Activated CD4-positive, alpha-beta T cell treated with anti-CD3 and anti-CD28 coated beads, Interleukin-10, Interleukin-2, amounts not matched to agents 100 ng/mL and 50 ng/mL, durations not matched to agents 16 hours and 8 hours (primary cell): ENCODE data around the gene EIF4EBP3.
"Not testable (repeated sequence)": the region's sequence is repeated elsewhere in the genome, so short reads cannot be mapped to it uniquely, and the experiment has no call there.

Experiments
- DNase-seq: peaks from one replicate; pipeline ENCODE4 v3.0.0-alpha.2; 2020

EIF4EBP3 gene

DNA sequence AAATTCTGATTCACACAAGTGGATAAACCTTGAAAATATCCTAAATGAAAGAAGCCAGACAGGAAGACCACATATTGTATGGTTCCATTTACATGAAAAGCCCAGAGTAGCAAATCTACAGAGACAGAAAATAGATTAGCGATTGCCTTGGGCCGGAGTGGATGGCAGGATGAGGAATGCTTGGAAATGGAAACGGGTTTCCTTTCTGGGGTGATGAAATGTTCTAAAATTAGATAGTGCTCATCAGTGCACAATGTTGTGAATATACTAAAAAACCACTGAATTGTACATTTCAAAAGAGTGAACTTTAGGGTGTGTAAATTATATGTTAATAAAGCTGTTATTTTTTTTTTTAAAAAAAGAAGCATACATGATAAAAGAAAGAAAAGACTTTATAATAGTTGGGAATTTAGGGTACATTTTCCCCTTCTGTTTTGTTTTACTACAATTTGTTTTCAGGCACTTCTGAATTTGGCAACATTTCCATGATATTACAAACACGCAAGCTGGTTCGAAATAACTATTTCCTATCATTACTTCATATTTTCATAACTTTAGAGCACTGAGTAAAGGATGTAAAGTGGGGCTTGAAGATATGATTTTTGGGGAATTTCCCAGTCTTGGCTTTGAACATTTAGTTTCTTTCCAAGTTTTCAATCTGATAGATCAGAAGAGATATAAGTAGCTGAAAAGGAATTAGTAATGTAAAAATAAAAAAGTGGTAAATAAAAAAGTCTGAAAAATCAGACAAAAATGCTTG is 41.0 kb downstream of the EIF4EBP3 start:
- no peak for DNase-seq

DNA sequence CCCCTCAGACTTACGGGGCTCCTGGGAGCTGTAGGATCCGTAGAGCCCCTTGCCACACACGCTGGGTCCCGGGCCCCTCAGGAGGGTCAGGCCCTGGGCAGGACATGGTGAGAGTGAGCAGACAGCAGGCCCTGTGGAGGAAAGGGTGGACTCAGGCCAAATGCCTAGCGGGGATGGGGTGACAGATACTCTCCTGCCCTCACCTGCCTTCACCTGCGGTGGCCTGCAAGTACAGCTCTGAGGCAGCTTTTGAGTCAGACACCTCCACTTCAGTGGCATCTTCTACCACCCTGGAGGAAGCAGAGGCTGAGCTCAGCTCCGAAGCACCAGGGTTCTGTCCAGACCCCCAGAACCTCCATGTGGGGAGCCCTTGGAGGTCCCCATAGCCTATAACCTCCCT is 43.4 kb downstream of the EIF4EBP3 start:
- DNase-seq, result no peak

DNA sequence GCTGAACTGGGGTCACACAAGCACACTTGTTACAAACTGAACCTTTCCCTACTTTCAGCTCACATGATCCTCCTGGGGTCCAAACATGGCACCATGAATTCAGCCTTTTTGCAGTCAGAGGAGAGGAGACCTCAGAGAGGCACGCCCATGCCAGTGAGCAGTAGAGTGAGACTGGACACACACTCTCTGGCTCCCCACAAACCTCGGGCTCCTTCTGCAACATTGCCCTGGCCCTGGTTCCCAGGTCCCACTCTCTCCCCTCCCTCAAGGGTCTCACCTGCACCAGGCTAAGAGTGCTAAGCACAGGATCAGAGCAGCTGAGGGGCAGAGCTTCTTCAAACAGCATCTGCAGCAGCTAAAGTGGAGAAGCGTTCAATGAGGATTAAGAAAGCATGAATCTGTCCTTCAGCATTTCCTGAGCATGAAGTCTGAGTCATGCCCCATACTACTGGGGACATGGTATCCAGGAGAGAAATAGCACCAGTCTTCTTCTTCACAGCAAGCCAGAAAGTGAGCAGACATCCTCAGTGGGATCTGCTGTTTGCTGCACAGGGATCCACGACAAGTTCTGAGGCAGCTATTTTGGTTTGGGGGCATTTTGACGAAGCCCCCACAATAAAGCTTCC is 44.4 kb downstream of the EIF4EBP3 start:
- DNase-seq, result no peak

DNA sequence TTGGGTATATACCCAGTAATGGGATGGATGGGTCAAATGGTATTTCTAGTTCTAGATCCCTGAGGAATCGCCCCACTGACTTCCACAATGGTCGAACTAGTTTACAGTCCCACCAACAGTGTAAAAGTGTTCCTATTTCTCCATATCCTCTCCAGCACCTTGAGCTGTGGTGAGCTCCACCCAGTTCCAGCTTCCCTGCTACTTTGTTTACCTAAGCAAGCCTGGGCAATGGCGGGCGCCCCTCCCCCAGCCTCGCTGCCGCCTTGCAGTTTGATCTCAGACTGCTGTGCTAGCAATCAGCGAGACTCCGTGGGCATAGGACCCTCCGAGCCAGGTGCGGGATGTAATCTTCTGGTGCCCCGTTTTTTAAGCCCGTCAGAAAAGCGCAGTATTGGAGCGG is 45.6 kb downstream of the EIF4EBP3 start:
- not testable (repeated sequence) for DNase-seq

DNA sequence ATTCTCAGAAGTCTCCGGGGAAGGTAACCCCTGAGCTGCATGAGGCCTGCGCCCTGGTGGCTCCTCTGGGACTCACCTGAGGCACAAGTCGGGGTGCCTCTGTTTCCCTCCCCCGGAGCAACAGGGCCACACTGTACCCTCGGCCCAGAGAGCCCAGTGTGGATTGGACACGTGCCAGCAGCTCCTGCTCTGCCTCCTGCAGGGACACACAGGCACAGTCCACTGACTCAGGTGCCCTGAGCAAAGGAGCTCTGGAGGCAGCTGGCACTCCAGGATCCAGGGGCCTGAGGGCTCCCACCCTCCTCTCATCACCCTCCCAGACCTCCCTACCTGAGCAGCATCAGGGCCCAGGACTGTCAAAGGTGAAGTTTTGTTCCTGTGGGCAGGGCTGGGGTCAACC is 46.7 kb downstream of the EIF4EBP3 start:
- no peak for DNase-seq

DNA sequence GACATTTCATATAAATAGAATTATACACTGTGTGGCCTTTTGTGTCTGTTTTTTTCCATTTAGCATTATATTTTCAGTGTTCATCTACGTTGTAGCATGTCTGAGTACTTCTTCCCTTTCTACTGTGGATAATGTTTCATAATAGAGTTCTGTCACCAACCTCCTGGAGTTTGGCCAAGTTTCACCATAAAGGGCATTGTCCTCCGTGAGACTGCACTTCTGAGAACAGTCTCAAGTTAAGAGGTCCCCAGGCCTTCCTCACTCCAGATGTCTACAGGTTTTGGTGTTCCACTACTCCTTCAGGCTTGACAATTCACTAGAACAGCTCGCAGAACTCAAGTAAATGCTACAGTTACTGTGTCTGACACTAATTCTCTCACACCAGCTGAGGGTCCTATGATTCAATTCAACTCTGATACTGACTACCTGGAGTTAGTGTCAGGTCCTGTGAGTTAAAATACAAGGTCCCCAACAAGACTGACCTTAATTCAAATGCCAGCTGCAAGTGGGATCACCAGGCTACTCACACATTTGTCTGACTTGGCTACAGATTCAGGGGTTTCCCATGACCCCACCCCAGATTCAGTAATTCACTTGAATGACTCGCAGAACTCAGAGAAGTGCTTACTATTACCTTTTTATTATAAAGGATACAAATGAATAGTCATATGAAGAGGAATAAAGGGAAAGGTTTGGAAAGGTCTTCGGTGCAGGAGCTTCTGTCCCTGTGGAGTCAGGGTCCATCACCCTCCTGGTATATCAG is 48.3 kb downstream of the EIF4EBP3 start:
- no peak for DNase-seq

DNA sequence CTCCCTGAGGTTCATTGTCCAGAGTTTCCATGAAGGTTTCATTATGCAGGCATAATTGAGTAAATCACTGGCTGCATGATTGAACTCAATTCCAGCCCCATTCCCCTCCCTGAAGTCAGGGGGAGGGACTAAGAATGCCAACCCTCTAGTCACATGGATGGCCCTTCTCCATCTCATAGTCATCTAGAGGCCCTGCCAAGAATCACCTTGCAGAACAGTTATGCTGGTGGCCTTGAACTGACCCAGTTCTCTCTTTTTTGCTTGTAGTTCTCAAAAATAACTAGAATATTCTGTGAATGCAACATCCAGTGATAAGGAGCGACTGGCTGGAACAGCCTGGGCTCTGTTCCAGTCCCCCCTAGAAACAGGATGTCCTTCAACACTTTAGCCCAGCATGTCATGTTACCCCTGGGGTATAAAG is 48.9 kb downstream of the EIF4EBP3 start:
- no peak for DNase-seq

DNA sequence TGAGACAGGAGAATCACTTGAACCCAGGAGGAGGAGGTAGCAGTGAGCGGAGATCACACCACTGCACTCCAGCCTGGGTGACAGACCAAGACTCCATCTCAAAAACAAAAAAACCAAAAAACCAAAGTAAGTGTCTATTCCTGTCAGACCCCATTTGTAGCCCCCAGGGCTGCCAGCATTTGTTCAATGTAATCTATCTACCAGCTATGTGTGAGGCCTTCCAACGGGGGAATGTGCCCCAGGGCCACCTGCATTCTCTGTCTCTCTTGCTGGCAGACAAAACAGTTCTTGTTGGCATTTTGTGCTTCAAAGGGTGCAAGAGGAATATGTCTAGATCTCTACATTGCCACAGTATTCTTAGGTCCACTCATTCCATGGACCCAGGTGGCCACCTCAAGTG is 51.4 kb downstream of the EIF4EBP3 start:
- no peak for DNase-seq
